HG03575 (cell line): Measurements from ENCODE around the gene GSTT2B.
"Not testable (repeated sequence)": the region's sequence is repeated elsewhere in the genome, so short reads cannot be mapped to it uniquely, and the experiment has no call there.

ENCODE experiments used
- ATAC-seq: cut with Tn5 transposase; IDR thresholded peaks from one replicate; pipeline ENCODE4 v1.9.1; 2021; ENCODE audit not compliant: unreplicated experiment, insufficient number of reproducible peaks, low FRiP score; ENCODE audit errors: extremely low read depth

Gene GSTT2B

DNA sequence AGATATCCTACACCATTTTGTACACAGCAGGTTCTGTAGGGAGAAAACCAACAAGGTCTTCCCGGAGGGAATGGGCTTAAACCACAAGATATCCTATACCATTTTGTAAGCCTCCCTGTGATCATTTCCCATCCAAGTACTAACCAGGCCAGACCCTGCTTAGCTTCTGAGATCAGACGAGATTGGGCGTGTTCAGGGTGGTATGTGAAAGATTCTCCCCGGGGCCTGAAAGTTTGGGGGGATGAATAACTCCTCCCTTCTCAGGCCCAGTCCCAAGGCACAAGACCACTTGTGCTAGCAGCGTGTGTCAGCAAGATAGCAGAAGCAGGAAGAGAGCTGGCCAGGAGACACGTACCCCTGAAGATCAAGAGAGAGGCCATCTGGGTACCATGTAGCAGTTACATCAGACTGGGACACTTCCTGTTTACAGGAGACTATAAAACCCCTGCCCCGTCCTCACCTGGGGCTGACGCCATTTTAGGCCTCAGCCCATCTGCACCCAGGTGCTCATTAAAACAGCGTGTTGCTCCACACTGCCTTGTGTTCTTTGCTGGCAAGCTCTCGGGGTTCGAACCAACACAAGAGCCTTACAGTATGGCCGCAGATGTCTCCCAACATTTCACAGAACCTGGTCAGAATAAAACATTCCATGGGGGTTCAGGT is 49.5 kb downstream of the GSTT2B start:
- ATAC-seq = no peak

DNA sequence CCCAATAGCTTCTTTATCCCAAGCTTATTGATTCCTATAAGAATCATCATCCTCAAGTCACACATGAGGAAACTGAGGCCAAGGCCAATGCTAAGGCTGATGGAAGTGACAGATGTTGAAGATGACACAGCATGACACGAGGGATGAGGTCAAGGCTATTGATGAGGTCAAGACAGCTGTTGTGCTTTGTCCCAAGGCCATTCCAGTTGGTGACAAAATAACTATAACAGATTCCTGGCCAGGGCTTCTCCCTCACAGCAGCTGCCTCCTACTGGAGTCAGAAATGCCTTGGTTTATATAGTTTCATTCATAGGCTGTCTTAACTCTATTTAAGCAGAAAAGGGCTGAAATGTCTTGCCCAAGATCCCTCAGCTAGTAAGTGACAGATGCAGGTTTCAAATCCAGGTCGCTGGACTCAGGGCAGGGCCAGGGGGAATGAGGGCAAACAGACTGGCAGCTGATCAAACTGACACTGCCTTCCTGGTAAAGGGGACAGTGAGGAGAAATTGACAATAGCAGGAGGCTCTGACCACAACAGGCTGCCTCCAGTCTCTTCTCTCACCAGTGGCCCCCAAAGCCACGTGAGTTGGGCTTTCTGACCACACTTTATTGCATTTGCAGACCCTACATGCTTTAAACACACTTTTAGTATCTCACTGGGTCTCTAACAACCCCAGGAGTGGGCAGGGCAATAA is 50.4 kb downstream of the GSTT2B start:
- ATAC-seq = no peak

DNA sequence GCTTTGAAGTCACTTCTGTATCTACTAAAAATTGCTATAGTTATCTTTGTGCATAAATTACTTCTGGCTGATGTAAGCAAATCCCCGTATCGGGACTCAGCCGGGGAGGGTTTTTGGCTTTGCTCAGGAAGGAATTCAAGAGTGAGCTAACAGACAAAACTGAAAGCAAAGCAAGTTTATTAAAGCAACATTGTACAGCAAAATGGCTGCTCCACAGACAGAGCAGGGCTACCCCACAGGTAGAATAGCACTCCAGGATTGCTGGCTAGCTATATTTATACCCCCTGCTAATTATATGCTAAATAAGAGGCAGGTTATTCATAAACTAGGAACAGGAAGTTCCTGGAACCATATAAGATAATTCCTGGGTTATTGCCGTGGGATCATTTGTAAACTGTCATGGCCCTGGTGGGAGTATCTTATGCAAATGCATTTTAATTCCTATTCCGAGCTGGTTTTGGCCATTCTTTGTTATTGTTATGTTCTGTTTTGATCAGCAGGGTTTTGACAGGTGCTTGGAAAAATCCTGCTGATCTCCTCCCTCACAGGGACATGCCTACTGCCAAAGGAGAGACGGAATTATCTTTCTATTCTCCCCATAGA is 51.6 kb downstream of the GSTT2B start:
- no peak for ATAC-seq

DNA sequence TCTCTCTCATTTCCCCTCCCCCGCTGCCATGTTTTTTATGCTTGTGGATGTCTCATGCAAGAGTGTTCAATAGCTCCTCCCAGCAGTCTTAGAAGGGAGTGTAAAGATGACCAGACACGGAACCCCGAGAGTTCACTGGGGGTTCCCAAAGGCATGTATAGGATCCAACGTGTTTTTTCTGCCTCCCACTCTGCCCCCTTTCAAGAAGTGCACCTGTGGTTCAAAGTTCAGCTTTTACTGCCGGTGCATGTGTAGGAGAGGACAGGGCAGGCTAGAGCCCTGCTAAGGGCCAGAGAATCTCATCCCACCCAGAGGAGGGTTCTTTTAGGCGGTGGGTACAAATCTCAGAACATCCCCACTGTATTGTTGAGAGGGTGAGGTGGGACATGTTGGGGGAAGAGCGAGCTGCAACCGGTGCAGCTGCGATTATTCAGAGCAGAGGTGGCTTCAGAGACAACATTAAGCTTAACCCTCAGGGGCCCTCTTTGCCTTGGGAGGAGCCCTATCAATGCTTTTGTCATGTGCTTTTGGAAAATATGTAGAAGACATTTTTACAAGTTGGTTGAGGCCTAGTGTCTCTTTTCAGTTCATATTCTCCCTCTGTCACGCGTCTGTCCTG is 52.3 kb downstream of the GSTT2B start:
- no peak for ATAC-seq

DNA sequence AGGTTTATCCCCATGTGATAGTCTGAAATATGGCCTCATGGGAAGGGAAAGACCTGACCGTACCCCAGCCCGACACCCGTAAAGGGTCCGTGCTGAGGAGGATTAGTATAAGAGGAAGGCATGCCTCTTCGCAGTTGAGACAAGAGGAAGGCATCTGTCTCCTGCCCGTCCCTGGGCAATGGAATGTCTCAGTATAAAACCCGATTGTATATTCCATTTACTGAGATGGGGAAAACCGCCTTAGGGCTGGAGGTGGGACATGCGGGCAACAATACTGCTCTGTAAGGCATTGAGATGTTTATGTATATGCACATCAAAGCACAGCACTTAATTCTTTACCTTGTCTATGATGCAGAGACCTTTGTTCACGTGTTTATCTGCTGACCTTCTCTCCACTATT is 53.6 kb downstream of the GSTT2B start:
- ATAC-seq = not testable (repeated sequence)
